Thyroid gland (tissue), 4 donors: ENCODE measurements around the gene RXFP1.

Experiments used
- POLR2A ChIP-seq, 2 donors: fragments of 450-650 bp; IDR thresholded peaks; one replicate each; pipeline ENCODE4 v1.6.1; 2017; ENCODE audit warnings: antibody characterized with exemption in 2 of 2, mild to moderate bottlenecking in 2 of 2, moderate library complexity in 1 of 2
- TF ChIP-seq, protein P1 (sequence below), 6 experiments: fragments of 200-600 bp in 3 of 6; fragments of 450-650 bp in 3 of 6; sonication (generic) in 3 of 6; IDR thresholded peaks; one replicate each; pipeline ENCODE4 v1.5.1; 2016 to 2019; ENCODE audit warnings: antibody characterized with exemption in 6 of 6, mild to moderate bottlenecking in 2 of 6, inconsistent platforms in 1 of 6, moderate library complexity in 1 of 6

DNA sequence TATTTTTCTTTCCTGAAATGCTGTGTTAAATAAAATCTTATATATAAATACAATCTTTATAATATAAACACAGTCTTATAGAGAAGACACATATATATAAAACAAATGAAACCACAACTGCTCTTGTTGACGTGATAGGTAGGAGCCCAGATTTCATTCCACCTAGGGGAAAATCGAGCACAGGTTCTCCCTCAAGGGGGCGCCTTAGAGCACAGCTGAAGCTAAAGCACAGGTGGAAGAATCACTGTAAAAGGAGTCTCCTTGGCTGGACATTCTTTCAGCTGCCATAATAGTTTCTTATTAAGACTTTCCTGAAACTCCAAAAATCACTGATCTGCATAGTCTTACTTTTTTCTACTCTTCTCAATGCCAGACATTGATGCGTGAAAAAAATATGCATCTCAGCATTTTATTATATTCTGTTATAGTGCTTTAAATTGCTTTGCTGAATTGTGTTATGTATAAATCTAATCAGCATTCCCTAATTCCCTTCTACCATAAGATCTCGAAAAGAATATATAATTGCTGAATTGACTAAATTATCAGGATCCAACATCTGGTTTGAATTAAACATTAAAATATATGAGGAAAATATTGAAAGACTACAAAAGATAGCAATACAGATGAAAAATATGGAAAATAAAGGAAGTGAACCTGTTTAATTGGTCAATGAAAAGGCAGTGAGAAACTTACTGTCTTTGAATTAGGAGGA, 25.5 kb upstream of the RXFP1 start:
- TF ChIP-seq, protein P1, sequence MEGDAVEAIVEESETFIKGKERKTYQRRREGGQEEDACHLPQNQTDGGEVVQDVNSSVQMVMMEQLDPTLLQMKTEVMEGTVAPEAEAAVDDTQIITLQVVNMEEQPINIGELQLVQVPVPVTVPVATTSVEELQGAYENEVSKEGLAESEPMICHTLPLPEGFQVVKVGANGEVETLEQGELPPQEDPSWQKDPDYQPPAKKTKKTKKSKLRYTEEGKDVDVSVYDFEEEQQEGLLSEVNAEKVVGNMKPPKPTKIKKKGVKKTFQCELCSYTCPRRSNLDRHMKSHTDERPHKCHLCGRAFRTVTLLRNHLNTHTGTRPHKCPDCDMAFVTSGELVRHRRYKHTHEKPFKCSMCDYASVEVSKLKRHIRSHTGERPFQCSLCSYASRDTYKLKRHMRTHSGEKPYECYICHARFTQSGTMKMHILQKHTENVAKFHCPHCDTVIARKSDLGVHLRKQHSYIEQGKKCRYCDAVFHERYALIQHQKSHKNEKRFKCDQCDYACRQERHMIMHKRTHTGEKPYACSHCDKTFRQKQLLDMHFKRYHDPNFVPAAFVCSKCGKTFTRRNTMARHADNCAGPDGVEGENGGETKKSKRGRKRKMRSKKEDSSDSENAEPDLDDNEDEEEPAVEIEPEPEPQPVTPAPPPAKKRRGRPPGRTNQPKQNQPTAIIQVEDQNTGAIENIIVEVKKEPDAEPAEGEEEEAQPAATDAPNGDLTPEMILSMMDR (IDR thresholded peaks at IDR 0.05), result no peak
- TF ChIP-seq POLR2A (IDR thresholded peaks at IDR 0.05), result no peak
